GM23338 (cell line): ENCODE measurements around the gene UCP3. TPM values are rescaled to one million over a fixed set of nuclear protein-coding genes. Genes with fewer than 3 reads are reported as not detected.

Experiments used
- ATAC-seq: fragments of 200-7000 bp; cut with Tn5 transposase; 3 replicates; pipeline ENCODE4 v1.9.1; 2020
- DNase-seq: peaks from one replicate; pipeline ENCODE4 v3.0.0-alpha.2; 2015; ENCODE audit warnings: low spot score
- H2AFZ ChIP-seq: fragments of 200-600 bp; sonication (generic); 2 replicates; pipeline ENCODE4 v1.8.0; 2016; ENCODE audit warnings: antibody characterized with exemption, mild to moderate bottlenecking, moderate library complexity
- H3F3A ChIP-seq: fragments of 200-600 bp; sonication (generic); replicated peaks from 2 replicates; pipeline ENCODE4 v1.8.0; 2017; ENCODE audit warnings: antibody characterized with exemption, mixed run types, low read depth
- H3K27ac ChIP-seq: fragments of 200-600 bp; sonication (generic); 2 replicates; pipeline ENCODE4 v1.6.1; 2016; ENCODE audit warnings: low read depth
- H3K27me3 ChIP-seq: fragments of 200-600 bp; sonication (generic); 2 replicates; pipeline ENCODE4 v1.8.0; 2016; ENCODE audit warnings: mild to moderate bottlenecking, mixed run types, moderate library complexity; ENCODE audit not compliant: insufficient read depth
- H3K36me3 ChIP-seq: fragments of 200-600 bp; sonication (generic); 2 replicates; pipeline ENCODE4 v1.8.0; 2016; ENCODE audit warnings: mild to moderate bottlenecking; ENCODE audit not compliant: insufficient read depth
- H3K4me1 ChIP-seq: fragments of 200-600 bp; sonication (generic); 2 replicates; pipeline ENCODE4 v1.8.0; 2016; ENCODE audit warnings: mild to moderate bottlenecking, moderate library complexity; ENCODE audit not compliant: insufficient read depth
- H3K4me2 ChIP-seq: fragments of 200-600 bp; sonication (generic); 2 replicates; pipeline ENCODE4 v1.7.1; 2017; ENCODE audit warnings: mixed run types
- H3K4me3 ChIP-seq: fragments of 200-600 bp; sonication (generic); 2 replicates; pipeline ENCODE4 v1.6.1; 2016; ENCODE audit warnings: mixed run types
- H3K79me2 ChIP-seq: fragments of 200-600 bp; sonication (generic); replicated peaks from 2 replicates; pipeline ENCODE4 v1.8.0; 2017; ENCODE audit warnings: mild to moderate bottlenecking; ENCODE audit not compliant: insufficient read depth
- H3K9me2 ChIP-seq: fragments of 200-600 bp; sonication (generic); 2 replicates; pipeline ENCODE4 v1.8.0; 2017; ENCODE audit not compliant: insufficient read depth
- H4K20me1 ChIP-seq: fragments of 200-600 bp; sonication (generic); replicated peaks from 2 replicates; pipeline ENCODE4 v1.8.0; 2017; ENCODE audit warnings: mild to moderate bottlenecking; ENCODE audit not compliant: insufficient read depth
- H3K27ac Mint-ChIP-seq: 2 replicates; pipeline ENCODE4 v1.8.0; 2020; ENCODE audit warnings: inconsistent platforms, mild to moderate bottlenecking, moderate library complexity, mixed read lengths
- H3K27me3 Mint-ChIP-seq: 3 replicates; pipeline ENCODE4 v1.8.0; 2022; ENCODE audit warnings: low read depth, mild to moderate bottlenecking, moderate library complexity, mixed read lengths, inconsistent platforms; ENCODE audit not compliant: insufficient read depth, poor library complexity
- H3K36me3 Mint-ChIP-seq: 3 replicates; pipeline ENCODE4 v1.8.0; 2021; ENCODE audit warnings: low read depth, mild to moderate bottlenecking, inconsistent platforms, moderate library complexity, mixed read lengths
- H3K4me1 Mint-ChIP-seq: 3 replicates; pipeline ENCODE4 v1.8.0; 2020; ENCODE audit warnings: mild to moderate bottlenecking, inconsistent platforms, mixed read lengths
- H3K4me3 Mint-ChIP-seq: 3 replicates; pipeline ENCODE4 v1.8.0; 2021; ENCODE audit warnings: moderate library complexity, mild to moderate bottlenecking, inconsistent platforms, mixed read lengths
- H3K9me3 Mint-ChIP-seq: 3 replicates; pipeline ENCODE4 v1.8.0; 2020; ENCODE audit warnings: moderate library complexity, mild to moderate bottlenecking, inconsistent platforms, mixed read lengths
- CREB1 ChIP-seq: fragments of 250-450 bp; sonication (Bioruptor Pico); IDR thresholded peaks from 2 replicates; pipeline ENCODE4 v1.5.0; 2020; ENCODE audit warnings: low read depth, mild to moderate bottlenecking, moderate library complexity
- EZH2 ChIP-seq: fragments of 200-600 bp; sonication (generic); IDR thresholded peaks from one replicate; pipeline ENCODE4 v1.8.0; 2017; ENCODE audit warnings: antibody characterized with exemption, mild to moderate bottlenecking, low read depth; ENCODE audit not compliant: unreplicated experiment
- EZH2phosphoT487 ChIP-seq: fragments of 200-600 bp; sonication (generic); IDR thresholded peaks from one replicate; pipeline ENCODE4 v1.8.1; 2018; ENCODE audit warnings: antibody characterized with exemption; ENCODE audit not compliant: unreplicated experiment
- JUNB ChIP-seq: IDR thresholded peaks from one replicate; pipeline ENCODE4 v1.6.1; 2016; ENCODE audit warnings: antibody characterized with exemption; ENCODE audit not compliant: unreplicated experiment
- NANOG ChIP-seq: IDR thresholded peaks from 2 replicates; pipeline ENCODE4 v1.6.1; 2016; ENCODE audit warnings: antibody characterized with exemption, borderline replicate concordance
- REST ChIP-seq: IDR thresholded peaks from one replicate; pipeline ENCODE4 v1.6.1; 2018; ENCODE audit warnings: antibody characterized with exemption; ENCODE audit not compliant: unreplicated experiment
- STAT1 ChIP-seq: IDR thresholded peaks from one replicate; pipeline ENCODE4 v1.6.1; 2016; ENCODE audit warnings: antibody characterized with exemption; ENCODE audit not compliant: unreplicated experiment
- ZNF114 ChIP-seq: fragments of 250-450 bp; sonication (Bioruptor Pico); IDR thresholded peaks from 2 replicates; pipeline ENCODE4 v1.5.0; 2020; ENCODE audit warnings: mild to moderate bottlenecking, moderate library complexity
- ZNF331 ChIP-seq: fragments of 250-450 bp; sonication (Bioruptor Pico); IDR thresholded peaks from 2 replicates; pipeline ENCODE4 v1.5.0; 2020; ENCODE audit warnings: low read depth, mild to moderate bottlenecking, moderate library complexity
- ZNF462 ChIP-seq: fragments of 250-450 bp; sonication (Bioruptor Pico); IDR thresholded peaks from 2 replicates; pipeline ENCODE4 v1.5.0; 2020; ENCODE audit warnings: mild to moderate bottlenecking, moderate library complexity
- polyA plus RNA-seq: library from polyadenylated mRNA; unstranded; fragments of >200 nt; fragmentation: Nextera tagmentation; extraction: Ambion mirVana; gene quantifications from 2 replicates; pipeline ENCODE4 v1.2.1, GENCODE V29; 2016
- total RNA-seq: library from RNA; depleted of rRNA; stranded (reverse); fragments of >200 nt; shearing (Covaris generic); gene quantifications from 2 replicates; pipeline ENCODE4 v1.2.3, GENCODE V29; 2014
- TF ChIP-seq, protein P1 (sequence below): IDR thresholded peaks from 2 replicates; pipeline ENCODE4 v1.6.1; 2016; ENCODE audit warnings: antibody characterized with exemption
- TF ChIP-seq, protein P2 (sequence below), 2 experiments: fragments of 200-600 bp in 1 of 2; sonication (generic) in 1 of 2; conservative IDR thresholded peaks; 2 replicates each; pipeline versions ENCODE4 v1.5.1 to v1.6.1; 2016 to 2017; ENCODE audit warnings: antibody characterized with exemption in 2 of 2, low read depth in 2 of 2, mild to moderate bottlenecking in 2 of 2, moderate library complexity in 1 of 2

UCP3 gene
- total and polyA plus RNA-seq, 2 experiments from 2014 or later, result 0.21 to 0.40 TPM

GRCh38 chr11:74025467-74026166 lies 16.7 kb upstream of the UCP3 start:
- H4K20me1 ChIP-seq, result 0 out of 2 replicates have a peak, but pooled peaks cover 2% of the 10 kb centered on the region
- H3K27me3 ChIP-seq, result no peaks in the 10 kb centered on the region
- H3K4me2 ChIP-seq, result no peak overlapping the region

More at GRCh38 chr11:74025467-74026166, 16.7 kb upstream of the UCP3 start:
- Histone ChIP-seq H3K4me1 (no peaks in the 10 kb centered on the region), H2AFZ (no peak overlapping the region), H3K4me3 (no peak overlapping the region), H3F3A (no peaks in the 10 kb centered on the region), H3K36me3 (no peaks in the 10 kb centered on the region; the same call in 1 of the 2 replicates), H3K9me2 (0 out of 2 replicates have a peak, but pooled peaks cover 3% of the 10 kb centered on the region), H3K27ac (no peak overlapping the region), H3K79me2 (no peaks in the 10 kb centered on the region)
- Mint-ChIP-seq H3K36me3 (peaks cover 3% of the 10 kb centered on the region; the same call in 2 of the 3 replicates), H3K27me3 (peaks cover 5% of the 10 kb centered on the region), H3K27ac (no peak overlapping the region), H3K4me1 (peaks cover 7% of the 10 kb centered on the region), H3K9me3 (no peaks in the 10 kb centered on the region), H3K4me3 (no peak overlapping the region)
- TF ChIP-seq REST (no peak), NANOG (no peak), EZH2 (no peak), EZH2phosphoT487 (no peak), CREB1 (CRISPR knock-in tag) (no peak), ZNF114 (CRISPR knock-in tag) (no peak), STAT1 (no peak), ZNF462 (CRISPR knock-in tag) (no peak), JUNB (no peak), ZNF331 (CRISPR knock-in tag) (no peak)
- TF ChIP-seq, protein P1, sequence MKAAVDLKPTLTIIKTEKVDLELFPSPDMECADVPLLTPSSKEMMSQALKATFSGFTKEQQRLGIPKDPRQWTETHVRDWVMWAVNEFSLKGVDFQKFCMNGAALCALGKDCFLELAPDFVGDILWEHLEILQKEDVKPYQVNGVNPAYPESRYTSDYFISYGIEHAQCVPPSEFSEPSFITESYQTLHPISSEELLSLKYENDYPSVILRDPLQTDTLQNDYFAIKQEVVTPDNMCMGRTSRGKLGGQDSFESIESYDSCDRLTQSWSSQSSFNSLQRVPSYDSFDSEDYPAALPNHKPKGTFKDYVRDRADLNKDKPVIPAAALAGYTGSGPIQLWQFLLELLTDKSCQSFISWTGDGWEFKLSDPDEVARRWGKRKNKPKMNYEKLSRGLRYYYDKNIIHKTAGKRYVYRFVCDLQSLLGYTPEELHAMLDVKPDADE, result no peak
- TF ChIP-seq, protein P2, sequence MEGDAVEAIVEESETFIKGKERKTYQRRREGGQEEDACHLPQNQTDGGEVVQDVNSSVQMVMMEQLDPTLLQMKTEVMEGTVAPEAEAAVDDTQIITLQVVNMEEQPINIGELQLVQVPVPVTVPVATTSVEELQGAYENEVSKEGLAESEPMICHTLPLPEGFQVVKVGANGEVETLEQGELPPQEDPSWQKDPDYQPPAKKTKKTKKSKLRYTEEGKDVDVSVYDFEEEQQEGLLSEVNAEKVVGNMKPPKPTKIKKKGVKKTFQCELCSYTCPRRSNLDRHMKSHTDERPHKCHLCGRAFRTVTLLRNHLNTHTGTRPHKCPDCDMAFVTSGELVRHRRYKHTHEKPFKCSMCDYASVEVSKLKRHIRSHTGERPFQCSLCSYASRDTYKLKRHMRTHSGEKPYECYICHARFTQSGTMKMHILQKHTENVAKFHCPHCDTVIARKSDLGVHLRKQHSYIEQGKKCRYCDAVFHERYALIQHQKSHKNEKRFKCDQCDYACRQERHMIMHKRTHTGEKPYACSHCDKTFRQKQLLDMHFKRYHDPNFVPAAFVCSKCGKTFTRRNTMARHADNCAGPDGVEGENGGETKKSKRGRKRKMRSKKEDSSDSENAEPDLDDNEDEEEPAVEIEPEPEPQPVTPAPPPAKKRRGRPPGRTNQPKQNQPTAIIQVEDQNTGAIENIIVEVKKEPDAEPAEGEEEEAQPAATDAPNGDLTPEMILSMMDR (conservative IDR thresholded peaks at IDR 0.05; ENCODE audit: low read depth in 2 of 2), result no peak
- no peak for DNase-seq
- ATAC-seq, result no peak
